Ovary (tissue), 3 donors: ENCODE data around the gene ACHE.

Experiments
- CTCF ChIP-seq, 3 donors: fragments of 450-650 bp in 2 of 3; fragments of 200-600 bp in 1 of 3; IDR thresholded peaks; one replicate each; pipeline versions ENCODE4 v1.5.1 to v1.8.0; 2016 to 2022; ENCODE audit warnings: antibody characterized with exemption in 3 of 3, mild to moderate bottlenecking in 1 of 3
- POLR2A ChIP-seq: fragments of 450-650 bp; IDR thresholded peaks from one replicate; pipeline ENCODE4 v1.6.1; 2017; ENCODE audit warnings: antibody characterized with exemption, mild to moderate bottlenecking, moderate library complexity
- donor health status: DM: no; HTN: no; CAD: no.

- TF ChIP-seq CTCF (IDR thresholded peaks at IDR 0.05) (peak in 1 of 3 donors; percentile 25), POLR2A (peak; percentile 37)
These were observed 28.5 kb downstream of the ACHE start, which contains the start of gene TRIP6 for GRCh38 chr7:100867040-100867775.
